ENCODE results near the gene DTD1. TPM values are rescaled to one million over a fixed set of nuclear protein-coding genes. Genes with fewer than 3 reads are reported as not detected.
A peak's percentile ranks its signal among the peaks of the same experiment; 100 is the strongest.

DTD1 gene
- total RNA-seq, 1 experiment from 2014 or later: 109 TPM

GRCh38 chr20:18634501-18634900 lies 46.6 kb downstream of the DTD1 start:
- Mint-ChIP-seq H3K36me3 (ENCODE audit: insufficient read depth, unreplicated experiment) (peaks cover 5% of the 10 kb centered on the region), H3K27ac (ENCODE audit: unreplicated experiment) (peak overlapping the region; percentile 68), H3K4me3 (ENCODE audit: unreplicated experiment) (no peak overlapping the region), H3K27me3 (ENCODE audit: insufficient read depth, unreplicated experiment) (no peaks in the 10 kb centered on the region), H3K9me3 (ENCODE audit: unreplicated experiment) (peaks cover 14% of the 10 kb centered on the region), H3K4me1 (ENCODE audit: low read depth, unreplicated experiment) (peaks cover 54% of the 10 kb centered on the region)
- Histone ChIP-seq H3K27me3 (replicated peaks; ENCODE audit: control insufficient read depth, insufficient read depth, low read length) (no peaks in the 10 kb centered on the region), H3K36me3 (ENCODE audit: control insufficient read depth, insufficient read depth, low read length) (no peaks in the 10 kb centered on the region), H3K9me3 (no peaks in the 10 kb centered on the region), H3K4me1 (peaks cover 53% of the 10 kb centered on the region), H3K4me3 (ENCODE audit: low read depth, low read length) (no peak overlapping the region)
- ChIA-PET CTCF (interaction anchor here (0.9 to 1.4 kb wide), 8 partner anchors 13 to 203 kb away, joined by 3 to 5 read pairs (median 4); no protein-coding TSS in a partner anchor), POLR2A (interaction anchor here (1.3 kb wide), 1 partner anchor 49 kb away, joined by 11 read pairs; no protein-coding TSS in a partner anchor)
- TF ChIP-seq CTCF (IDR thresholded peaks at IDR 0.05; ENCODE audit: insufficient read depth in 1 of 2, low read depth in 1 of 2, low read length in 1 of 2, severe bottlenecking in 1 of 2, unreplicated experiment in 1 of 2): no peak
- BruUV-seq (replicated peaks): no TSS peak
- intact Hi-C loops (cut with micrococcal nuclease; ENCODE audit: unreplicated experiment): loop anchor here (5.0 to 10.0 kb wide), 6 partner anchors 33 to 1028 kb away; no protein-coding TSS in a partner anchor
- peak; percentile 68 to 71 for DNase-seq

GRCh38 chr20:18635380-18635779 lies 47.5 kb downstream of the DTD1 start:
- ChIA-PET CTCF (interaction anchor here (1.1 to 1.4 kb wide), 3 partner anchors 22 to 158 kb away, joined by 3 to 5 read pairs (median 3); no protein-coding TSS in a partner anchor), POLR2A (interaction anchor here (1.3 kb wide), 1 partner anchor 50 kb away, joined by 11 read pairs; no protein-coding TSS in a partner anchor)
- H3K27me3 ChIP-seq (replicated peaks; ENCODE audit: control insufficient read depth, insufficient read depth, low read length): no peaks in the 10 kb centered on the region
- Mint-ChIP-seq H3K9me3 (ENCODE audit: unreplicated experiment) (peaks cover 14% of the 10 kb centered on the region), H3K4me3 (ENCODE audit: unreplicated experiment) (no peak overlapping the region), H3K27me3 (ENCODE audit: insufficient read depth, unreplicated experiment) (no peaks in the 10 kb centered on the region), H3K4me1 (ENCODE audit: low read depth, unreplicated experiment) (peaks cover 53% of the 10 kb centered on the region), H3K36me3 (ENCODE audit: insufficient read depth, unreplicated experiment) (peaks cover 5% of the 10 kb centered on the region), H3K27ac (ENCODE audit: unreplicated experiment) (peak overlapping the region; percentile 68)
- H3K9me3 ChIP-seq: no peaks in the 10 kb centered on the region
- peaks cover 53% of the 10 kb centered on the region for H3K4me1 ChIP-seq
- H3K4me3 ChIP-seq (ENCODE audit: low read depth, low read length): no peak overlapping the region
- no peak for DNase-seq
- BruUV-seq (replicated peaks): no TSS peak
- no peaks in the 10 kb centered on the region for H3K36me3 ChIP-seq (ENCODE audit: control insufficient read depth, insufficient read depth, low read length)
- intact Hi-C loops (cut with micrococcal nuclease; ENCODE audit: unreplicated experiment): loop anchor here (10.0 kb wide), 3 partner anchors 59 to 221 kb away; no protein-coding TSS in a partner anchor
- TF ChIP-seq CTCF (IDR thresholded peaks at IDR 0.05; ENCODE audit: insufficient read depth in 1 of 2, low read depth in 1 of 2, low read length in 1 of 2, severe bottlenecking in 1 of 2, unreplicated experiment in 1 of 2): no peak

GRCh38 chr20:18637224-18637623 lies 49.4 kb downstream of the DTD1 start:
- Histone ChIP-seq H3K36me3 (ENCODE audit: control insufficient read depth, insufficient read depth, low read length) (no peaks in the 10 kb centered on the region), H3K4me3 (ENCODE audit: low read depth, low read length) (no peak overlapping the region), H3K27me3 (replicated peaks; ENCODE audit: control insufficient read depth, insufficient read depth, low read length) (no peaks in the 10 kb centered on the region), H3K9me3 (no peaks in the 10 kb centered on the region), H3K4me1 (peaks cover 53% of the 10 kb centered on the region)
- peaks cover 5% of the 10 kb centered on the region for H3K36me3 Mint-ChIP-seq (ENCODE audit: insufficient read depth, unreplicated experiment)
- ChIA-PET POLR2A (no interaction called here), CTCF (no interaction called here)
- H3K4me3 Mint-ChIP-seq (ENCODE audit: unreplicated experiment): no peak overlapping the region
- H3K9me3 Mint-ChIP-seq (ENCODE audit: unreplicated experiment): peaks cover 14% of the 10 kb centered on the region
- intact Hi-C loops (cut with micrococcal nuclease; ENCODE audit: unreplicated experiment): loop anchor here (10.0 kb wide), 3 partner anchors 58 to 222 kb away; no protein-coding TSS in a partner anchor
- H3K27me3 Mint-ChIP-seq (ENCODE audit: insufficient read depth, unreplicated experiment): no peaks in the 10 kb centered on the region
- no TSS peak for BruUV-seq (replicated peaks)
- no peak for DNase-seq
- no peak for TF ChIP-seq CTCF (IDR thresholded peaks at IDR 0.05; ENCODE audit: insufficient read depth in 1 of 2, low read depth in 1 of 2, low read length in 1 of 2, severe bottlenecking in 1 of 2, unreplicated experiment in 1 of 2)
- no peak overlapping the region for H3K27ac Mint-ChIP-seq (ENCODE audit: unreplicated experiment)
- peaks cover 48% of the 10 kb centered on the region for H3K4me1 Mint-ChIP-seq (ENCODE audit: low read depth, unreplicated experiment)

Data from Caco-2 (cell line).